ENCODE data around the gene MEIOSIN. TPM values are rescaled to one million over a fixed set of nuclear protein-coding genes. Genes with fewer than 3 reads are reported as not detected.

The MEIOSIN gene
- total and polyA plus RNA-seq, 2 of the 13 experiments (the other 11 are each of a cell fraction or from before 2014, with no cell fraction given), result not detected

- TF ChIP-seq ZBTB33 (CRISPR knock-in tag; IDR thresholded peaks at IDR 0.05), result peak; percentile 45; the same call in 1 of the 2 replicates
- no peak for TF ChIP-seq KDM3A (CRISPR knock-in tag; IDR thresholded peaks at IDR 0.05; ENCODE audit: low read depth)
- no peak for TF ChIP-seq NONO (IDR thresholded peaks at IDR 0.05)
- TF ChIP-seq NONO (CRISPR knock-in tag; conservative IDR thresholded peaks at IDR 0.05), result peak; percentile 85
- no peak for TF ChIP-seq ZFP36L2 (CRISPR knock-in tag; IDR thresholded peaks at IDR 0.05)
- no peak for TF ChIP-seq SP1 (IDR thresholded peaks at IDR 0.05)
- TF ChIP-seq SP1 (CRISPR knock-in tag; IDR thresholded peaks at IDR 0.05), result no peak
- peak; percentile 94 for TF ChIP-seq GABPB1 (CRISPR knock-in tag; IDR thresholded peaks at IDR 0.05)
- TF ChIP-seq SIX1 (CRISPR knock-in tag; IDR thresholded peaks at IDR 0.05; ENCODE audit: borderline replicate concordance), result no peak
- TF ChIP-seq ZNF317 (CRISPR knock-in tag; IDR thresholded peaks at IDR 0.05), result peak; percentile 65
- no peak for TF ChIP-seq AGO1 (IDR thresholded peaks at IDR 0.05; ENCODE audit: low read depth, low read length, poor library complexity, severe bottlenecking)
- TF ChIP-seq PRDM10 (CRISPR knock-in tag; IDR thresholded peaks at IDR 0.05; ENCODE audit: low read depth), result peak; percentile 46; the same call in 1 of the 2 replicates
- no peak; the same call in 1 of the 2 replicates for TF ChIP-seq SIN3A (IDR thresholded peaks at IDR 0.05; ENCODE audit: borderline replicate concordance, low read depth, low read length)
- TF ChIP-seq ZNF318 (CRISPR knock-in tag; IDR thresholded peaks at IDR 0.05), result no peak
- no peak for TF ChIP-seq SRSF9 (IDR thresholded peaks at IDR 0.05; ENCODE audit: borderline replicate concordance, insufficient read depth, low read depth, low read length, poor library complexity, severe bottlenecking)
These were observed 2.6 kb upstream of the MEIOSIN start, which contains the start of gene FBXO46 (continued) for GRCh38 chr19:45730368-45731288.

Data from HepG2 (cell line).